SU-DHL-6 (cell line): ENCODE data around the gene RAE1.

ENCODE experiments used
- EZH2phosphoT487 ChIP-seq: fragments of 200-600 bp; sonication (generic), shearing (Covaris generic); conservative IDR thresholded peaks from 2 replicates; pipeline ENCODE4 v1.6.1; 2018; ENCODE audit warnings: mild to moderate bottlenecking, antibody characterized with exemption, low read length, moderate library complexity, mixed read lengths
- TF ChIP-seq, protein P1 (sequence below): fragments of 200-600 bp; sonication (generic); IDR thresholded peaks from one replicate; pipeline ENCODE4 v1.5.1; 2017; ENCODE audit warnings: antibody characterized with exemption, mild to moderate bottlenecking, low read length, moderate library complexity; ENCODE audit not compliant: insufficient read depth, poor library complexity, severe bottlenecking

DNA sequence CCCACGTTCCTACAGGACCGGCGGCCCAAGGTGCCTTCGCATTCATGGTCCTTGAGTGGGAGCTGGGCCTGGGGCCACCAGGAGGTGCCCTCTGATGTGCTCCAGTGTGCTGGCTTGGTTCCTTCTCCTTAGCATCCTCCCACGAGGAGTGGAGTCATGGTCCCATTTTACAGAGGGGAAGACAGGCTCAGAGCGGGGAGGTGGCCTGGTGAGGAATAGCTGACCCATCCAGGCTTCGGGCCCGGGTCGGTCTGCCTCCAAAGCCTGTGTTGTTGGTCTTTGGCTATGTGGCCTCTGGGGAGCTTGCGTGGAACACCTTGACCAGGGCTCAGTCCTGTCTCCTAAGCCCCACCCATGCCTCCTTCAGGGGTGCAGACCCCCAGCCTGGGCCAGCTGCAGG is 62.9 kb downstream of the RAE1 start:
- TF ChIP-seq, protein P1, sequence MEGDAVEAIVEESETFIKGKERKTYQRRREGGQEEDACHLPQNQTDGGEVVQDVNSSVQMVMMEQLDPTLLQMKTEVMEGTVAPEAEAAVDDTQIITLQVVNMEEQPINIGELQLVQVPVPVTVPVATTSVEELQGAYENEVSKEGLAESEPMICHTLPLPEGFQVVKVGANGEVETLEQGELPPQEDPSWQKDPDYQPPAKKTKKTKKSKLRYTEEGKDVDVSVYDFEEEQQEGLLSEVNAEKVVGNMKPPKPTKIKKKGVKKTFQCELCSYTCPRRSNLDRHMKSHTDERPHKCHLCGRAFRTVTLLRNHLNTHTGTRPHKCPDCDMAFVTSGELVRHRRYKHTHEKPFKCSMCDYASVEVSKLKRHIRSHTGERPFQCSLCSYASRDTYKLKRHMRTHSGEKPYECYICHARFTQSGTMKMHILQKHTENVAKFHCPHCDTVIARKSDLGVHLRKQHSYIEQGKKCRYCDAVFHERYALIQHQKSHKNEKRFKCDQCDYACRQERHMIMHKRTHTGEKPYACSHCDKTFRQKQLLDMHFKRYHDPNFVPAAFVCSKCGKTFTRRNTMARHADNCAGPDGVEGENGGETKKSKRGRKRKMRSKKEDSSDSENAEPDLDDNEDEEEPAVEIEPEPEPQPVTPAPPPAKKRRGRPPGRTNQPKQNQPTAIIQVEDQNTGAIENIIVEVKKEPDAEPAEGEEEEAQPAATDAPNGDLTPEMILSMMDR, result no peak
- no peak for TF ChIP-seq EZH2phosphoT487
